ENCODE measurements around the gene SPEN. TPM values are rescaled to one million over a fixed set of nuclear protein-coding genes. Genes with fewer than 3 reads are reported as not detected.

Gene SPEN
- total and polyA plus RNA-seq, 9 of the 15 experiments (the other 6 are each of a cell fraction or from before 2014, with no cell fraction given), result 5.7 to 87.5 (median 27.2) TPM

DNA sequence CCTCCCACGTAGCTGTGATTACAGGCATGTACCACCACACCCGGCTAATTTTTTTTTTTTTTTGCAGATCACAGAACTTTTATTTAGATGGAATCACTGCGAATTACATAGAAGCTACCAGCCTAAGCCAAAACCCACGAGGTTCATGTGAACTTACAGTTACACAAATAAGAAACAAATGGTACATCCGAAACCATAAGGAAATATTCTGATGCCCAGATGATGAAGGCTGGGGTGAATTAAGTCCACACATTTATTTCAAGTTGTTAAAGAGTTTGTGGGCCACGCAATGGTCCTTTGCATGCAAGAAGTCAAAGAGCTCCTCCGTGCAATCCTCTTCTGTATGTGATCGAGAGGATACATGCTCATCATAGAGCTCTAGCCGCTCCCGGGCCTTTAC lies 40.4 kb upstream of the SPEN start:
- H3K9me1 ChIP-seq (ENCODE audit: control insufficient read depth, insufficient read depth, low read length), result no peaks in the 10 kb centered on the region
- TF ChIP-seq ZNF830 (CRISPR knock-in tag; IDR thresholded peaks at IDR 0.05) (no peak), ZBTB11 (CRISPR knock-in tag; IDR thresholded peaks at IDR 0.05) (no peak), ZFP1 (CRISPR knock-in tag; IDR thresholded peaks at IDR 0.05) (no peak), GABPA (tag; conservative IDR thresholded peaks at IDR 0.05; ENCODE audit: low read depth) (no peak), ZNF232 (CRISPR knock-in tag; IDR thresholded peaks at IDR 0.05) (no peak), SP1 (CRISPR knock-in tag; IDR thresholded peaks at IDR 0.05) (no peak), GTF3C2 (IDR thresholded peaks at IDR 0.05; ENCODE audit: borderline replicate concordance, extremely low read depth, insufficient read length) (no peak), ATF3 (IDR thresholded peaks at IDR 0.05) (no peak), ATF3 (CRISPR knock-in tag; conservative IDR thresholded peaks at IDR 0.05) (no peak), TFAM (CRISPR knock-in tag; conservative IDR thresholded peaks at IDR 0.05) (no peak), SMAD1 (IDR thresholded peaks at IDR 0.05; ENCODE audit: low read depth, low read length, partially characterized antibody) (no peak)
- no peak overlapping the region for H2AFZ ChIP-seq (ENCODE audit: low read depth, low read length)
- no peaks in the 10 kb centered on the region; a peak in 1 of 5 replicates for H3K27me3 ChIP-seq (ENCODE audit: control insufficient read depth in 2 of 2, insufficient read depth in 2 of 2, low read length in 2 of 2)
- DNase-seq (ENCODE audit: extremely low read depth in 1 of 4, low spot score in 3 of 4) (no peak), FAIRE-seq (no peak), ATAC-seq (no peak)
- H3K27ac ChIP-seq (ENCODE audit: extremely low read depth, low read depth, low read length), result no peak overlapping the region
- no peaks in the 10 kb centered on the region; a peak in 1 of 5 replicates for H3K4me1 ChIP-seq (replicated peaks in 1 of 2; ENCODE audit: control insufficient read depth in 2 of 2, insufficient read depth in 2 of 2, low read length in 2 of 2)
- H3K79me2 ChIP-seq (ENCODE audit: control insufficient read depth, insufficient read depth, low read length), result no peaks in the 10 kb centered on the region
- no TSS peak for BruUV-seq (replicated peaks)
- ChIA-PET CTCF (ENCODE audit: low intra/inter-chr PET ratio) (no interaction called here), POLR2A (interaction anchor here (0.7 to 1.4 kb wide), 3 partner anchors 13 to 25 kb away, joined by 3 to 7 read pairs (median 5); no protein-coding TSS in a partner anchor)
- WGBS (ENCODE audit: insufficient coverage, low coverage, missing lambda C conversion rate), result 40% methylated on average over 9 of the region's 10 CpGs
- H3K4me2 ChIP-seq (ENCODE audit: insufficient read depth, low read length), result no peak overlapping the region
- H4K20me1 ChIP-seq (replicated peaks; ENCODE audit: control insufficient read depth, insufficient read depth, low read length), result no peaks in the 10 kb centered on the region
- H3K9ac ChIP-seq (ENCODE audit: insufficient read depth in 1 of 2, low read depth in 2 of 2, low read length in 2 of 2), result no peak overlapping the region
- intact Hi-C loops (cut with micrococcal nuclease) (no loop called here), in situ Hi-C loops (cut with MboI) (no loop called here)
- no peaks in the 10 kb centered on the region for H3K36me3 ChIP-seq (ENCODE audit: control insufficient read depth, insufficient read depth, low read length)
- no peaks in the 10 kb centered on the region; the same call in 1 of the 2 replicates for H3K9me3 ChIP-seq (replicated peaks; ENCODE audit: control insufficient read depth, insufficient read depth, low read depth, low read length)
- H3K4me3 ChIP-seq, result no peak overlapping the region

All from K562 (cell line).